Activated naive CD8-positive, alpha-beta T cell treated with anti-CD3 and anti-CD28 coated beads for 36 hours (primary cell): ENCODE results near the gene OCA2. TPM values are rescaled to one million over a fixed set of nuclear protein-coding genes. Genes with fewer than 3 reads are reported as not detected.

Experiments used
- DNase-seq: peaks from one replicate; pipeline ENCODE4 v3.0.0; 2021
- H3K27ac Mint-ChIP-seq: one replicate; pipeline ENCODE4 v1.8.0; 2022; ENCODE audit warnings: mild to moderate bottlenecking, moderate library complexity, mixed read lengths
- H3K27me3 Mint-ChIP-seq: one replicate; pipeline ENCODE4 v1.8.0; 2022; ENCODE audit warnings: mild to moderate bottlenecking, mixed read lengths
- H3K36me3 Mint-ChIP-seq: one replicate; pipeline ENCODE4 v1.8.0; 2021; ENCODE audit warnings: mild to moderate bottlenecking, mixed read lengths
- H3K4me1 Mint-ChIP-seq: one replicate; pipeline ENCODE4 v1.8.0; 2021; ENCODE audit warnings: mixed read lengths
- H3K4me3 Mint-ChIP-seq: one replicate; pipeline ENCODE4 v1.8.0; 2022; ENCODE audit warnings: mild to moderate bottlenecking, moderate library complexity, mixed read lengths
- H3K9me3 Mint-ChIP-seq: one replicate; pipeline ENCODE4 v1.8.0; 2022; ENCODE audit warnings: mixed read lengths
- total RNA-seq, 2 experiments: library from RNA; stranded (reverse); gene quantifications; one replicate each; pipeline ENCODE4 v1.2.3, GENCODE V29; 2021

Gene OCA2
- total RNA-seq, 2 experiments from 2014 or later = not detected

DNA sequence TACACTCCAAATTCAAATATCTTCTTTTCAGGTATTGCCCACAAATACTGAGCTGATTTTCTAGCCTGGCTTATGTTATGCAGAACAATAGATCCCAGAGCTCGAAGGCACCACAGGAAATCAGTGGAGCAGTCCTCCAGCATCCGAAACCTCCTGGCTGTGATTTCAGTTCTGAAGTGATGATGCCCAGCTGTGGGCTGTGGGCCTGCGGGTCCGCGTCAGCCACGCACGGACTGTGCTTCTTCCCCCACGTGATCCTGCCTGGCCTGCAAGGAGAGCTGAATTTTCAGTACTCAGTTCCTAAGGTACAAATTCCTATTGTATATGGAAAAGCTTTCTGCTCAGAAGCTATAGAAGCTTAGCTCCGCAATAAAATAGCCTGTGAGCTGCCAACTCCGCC lies 96.2 kb downstream of the OCA2 start:
- Mint-ChIP-seq H3K36me3 (no peaks in the 10 kb centered on the region), H3K4me3 (no peak overlapping the region), H3K9me3 (peaks cover 2% of the 10 kb centered on the region), H3K4me1 (no peaks in the 10 kb centered on the region), H3K27me3 (peaks cover 4% of the 10 kb centered on the region), H3K27ac (no peak overlapping the region)
- DNase-seq = no peak

DNA sequence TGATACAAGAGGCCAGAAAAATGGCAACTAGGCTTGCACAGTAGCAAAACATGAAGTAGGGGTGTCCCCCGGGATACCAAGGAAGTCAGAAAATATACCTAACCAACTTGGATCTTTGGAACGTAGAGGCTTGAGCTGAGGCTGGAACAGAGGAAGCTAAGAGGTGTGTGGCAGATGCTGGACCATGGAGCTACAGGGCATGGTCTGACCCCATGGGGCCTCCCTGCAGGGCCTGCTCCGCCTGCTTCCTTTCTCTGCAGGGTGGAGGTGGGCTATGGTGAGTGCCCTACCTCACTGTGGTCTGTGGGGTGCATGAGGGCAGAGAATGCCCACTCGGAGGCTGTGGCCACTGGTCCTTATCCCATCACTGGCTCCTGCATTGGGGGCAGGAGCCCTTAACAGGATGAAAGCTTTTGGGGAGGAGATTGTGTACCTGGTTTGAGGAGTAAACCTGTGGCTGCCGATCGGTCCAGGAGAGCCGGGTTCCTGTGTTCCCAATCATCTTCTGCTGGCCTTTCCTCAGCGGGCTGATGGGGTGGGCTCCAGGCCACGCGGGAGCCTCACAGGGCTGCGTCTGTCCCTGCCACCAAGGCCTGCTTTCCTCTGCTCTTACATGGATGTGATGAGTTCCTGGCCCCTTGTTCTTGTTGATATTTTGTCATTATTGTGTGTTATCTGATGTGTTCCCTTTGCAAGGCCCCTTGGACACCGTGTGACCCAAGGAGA lies 96.8 kb downstream of the OCA2 start:
- no peaks in the 10 kb centered on the region for H3K4me1 Mint-ChIP-seq
- DNase-seq = no peak
- no peak overlapping the region for H3K4me3 Mint-ChIP-seq
- H3K9me3 Mint-ChIP-seq = peaks cover 2% of the 10 kb centered on the region
- no peak overlapping the region for H3K27ac Mint-ChIP-seq
- no peaks in the 10 kb centered on the region for H3K36me3 Mint-ChIP-seq
- peaks cover 4% of the 10 kb centered on the region for H3K27me3 Mint-ChIP-seq

DNA sequence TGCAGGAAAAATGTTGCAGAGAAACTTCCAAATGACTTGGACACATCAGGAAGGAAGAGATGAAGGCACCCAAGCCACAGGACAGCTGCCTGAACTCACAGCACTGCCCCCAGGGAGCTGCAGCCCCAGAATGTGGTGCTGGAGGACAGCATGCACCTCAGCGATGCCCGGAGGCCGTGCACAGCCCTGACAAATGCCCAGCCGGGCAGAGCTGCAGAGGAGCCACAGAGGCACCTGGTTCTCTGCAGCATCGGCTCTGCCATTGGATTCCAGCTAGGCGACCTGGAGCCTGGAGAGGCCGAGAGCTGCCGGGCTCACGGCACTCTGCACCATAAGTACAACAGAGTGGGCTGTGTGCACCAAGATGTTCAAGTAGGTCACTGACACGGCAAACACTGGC lies 97.5 kb downstream of the OCA2 start:
- no peaks in the 10 kb centered on the region for H3K36me3 Mint-ChIP-seq
- no peak overlapping the region for H3K4me3 Mint-ChIP-seq
- H3K27me3 Mint-ChIP-seq = peaks cover 4% of the 10 kb centered on the region
- no peak overlapping the region for H3K27ac Mint-ChIP-seq
- no peak for DNase-seq
- peaks cover 6% of the 10 kb centered on the region for H3K9me3 Mint-ChIP-seq
- H3K4me1 Mint-ChIP-seq = no peaks in the 10 kb centered on the region

DNA sequence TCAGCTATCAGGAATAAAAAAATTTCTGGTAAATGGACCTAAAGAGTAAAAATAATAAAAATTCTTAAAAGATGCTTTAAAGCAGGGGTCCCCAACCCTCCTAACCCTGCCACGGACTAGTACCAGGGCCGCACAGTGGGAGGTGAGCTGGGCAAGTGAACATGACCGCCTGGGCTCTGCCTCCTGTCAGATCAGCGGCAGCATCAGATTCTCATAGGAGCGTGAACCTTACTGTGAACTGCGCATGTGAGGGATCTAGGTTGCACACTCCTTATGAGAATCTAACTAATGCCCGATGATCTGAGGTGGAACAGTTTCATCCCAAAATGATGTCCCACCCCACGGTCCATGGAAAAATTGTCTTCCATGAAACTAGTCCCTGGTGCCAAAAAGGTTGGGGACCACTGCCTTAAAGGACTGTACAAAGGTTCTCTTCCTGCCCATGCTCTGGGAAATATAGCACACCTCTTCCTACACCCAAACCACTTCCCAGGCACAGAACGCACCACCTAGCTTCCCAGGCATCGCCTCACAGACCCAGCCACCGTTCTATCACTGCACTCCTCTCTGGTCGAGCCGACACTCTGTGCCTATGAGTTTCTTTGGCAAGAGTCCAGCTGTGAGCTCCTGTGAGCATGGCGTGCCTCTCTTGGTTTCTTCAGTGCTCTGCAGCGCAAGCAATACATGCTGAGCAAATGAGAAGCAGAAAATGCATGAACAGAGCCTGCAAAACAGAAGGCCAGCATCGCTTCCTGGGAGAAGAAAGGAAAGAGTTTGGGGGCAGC lies 104.9 kb downstream of the OCA2 start:
- Mint-ChIP-seq H3K27ac (no peak overlapping the region), H3K9me3 (peaks cover 4% of the 10 kb centered on the region), H3K36me3 (no peaks in the 10 kb centered on the region), H3K4me1 (peaks cover 1% of the 10 kb centered on the region), H3K4me3 (no peak overlapping the region), H3K27me3 (peaks cover 6% of the 10 kb centered on the region)
- no peak for DNase-seq

DNA sequence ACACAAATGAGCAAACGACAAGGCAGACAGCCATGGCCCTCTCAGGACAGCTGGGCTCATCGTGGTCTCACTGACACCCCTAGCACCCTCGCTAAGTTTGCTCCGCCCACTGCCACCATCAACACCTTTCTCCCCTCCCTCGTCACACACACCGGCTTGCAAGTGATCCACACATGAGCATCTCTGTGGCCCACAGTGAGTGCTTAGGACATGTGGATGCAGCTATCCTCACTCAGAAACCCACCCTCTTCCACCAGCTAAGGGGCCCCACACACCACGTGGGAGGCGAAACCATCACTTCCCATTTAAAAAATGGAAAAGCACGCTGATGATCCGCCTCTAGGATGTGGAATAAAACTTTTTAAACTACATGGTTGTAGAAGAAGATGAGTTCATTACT lies 105.6 kb downstream of the OCA2 start:
- no peak overlapping the region for H3K4me3 Mint-ChIP-seq
- peaks cover 4% of the 10 kb centered on the region for H3K9me3 Mint-ChIP-seq
- no peak overlapping the region for H3K27ac Mint-ChIP-seq
- DNase-seq = no peak
- H3K27me3 Mint-ChIP-seq = peaks cover 6% of the 10 kb centered on the region
- no peaks in the 10 kb centered on the region for H3K36me3 Mint-ChIP-seq
- H3K4me1 Mint-ChIP-seq = peaks cover 1% of the 10 kb centered on the region

DNA sequence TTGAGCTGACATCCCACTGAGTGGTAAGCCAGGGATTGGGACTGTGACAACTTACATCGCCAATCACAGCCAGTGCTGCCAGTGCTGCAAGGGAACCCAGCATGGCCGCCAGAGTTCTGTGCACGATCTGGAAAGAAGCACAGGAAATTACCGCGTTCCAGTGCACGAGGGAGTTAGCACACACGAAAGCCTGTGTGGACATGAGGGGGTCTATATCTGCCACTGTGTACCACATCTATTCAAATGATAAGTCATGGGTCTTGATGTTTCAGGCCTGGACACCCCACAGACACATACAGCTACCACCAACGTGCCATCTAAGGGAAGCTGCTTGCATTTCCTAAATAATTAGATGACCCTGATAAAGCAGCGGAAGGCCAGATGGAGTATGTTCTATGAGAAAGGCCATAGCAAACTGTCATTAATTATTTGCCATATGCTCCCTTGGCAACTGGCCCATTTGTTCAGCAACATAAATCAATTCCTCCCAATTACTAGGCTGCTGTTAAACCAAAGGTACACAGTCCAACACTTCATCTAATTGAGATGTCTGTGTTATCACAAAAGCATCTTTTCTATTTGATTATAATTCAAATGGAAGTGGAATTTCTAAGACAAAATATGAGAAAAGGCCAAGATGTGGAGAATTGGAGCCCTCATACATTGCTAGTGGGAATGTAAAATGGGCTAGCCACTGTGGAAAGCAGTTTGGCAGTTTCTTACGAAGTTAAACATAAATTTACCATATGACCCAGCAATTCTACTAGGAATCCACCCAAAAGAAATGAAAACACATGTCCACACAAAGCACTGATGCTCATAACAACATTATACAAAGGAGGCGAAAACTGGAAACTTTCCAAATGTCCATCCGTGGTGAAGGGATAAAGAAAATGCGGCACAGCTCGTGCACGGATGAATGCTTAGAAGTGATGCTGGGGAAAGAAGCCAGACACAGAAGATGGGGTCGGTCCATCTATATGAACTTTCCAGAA lies 108.3 kb downstream of the OCA2 start:
- no peak overlapping the region for H3K4me3 Mint-ChIP-seq
- no peak for DNase-seq
- peaks cover 6% of the 10 kb centered on the region for H3K27me3 Mint-ChIP-seq
- no peaks in the 10 kb centered on the region for H3K9me3 Mint-ChIP-seq
- H3K36me3 Mint-ChIP-seq = no peaks in the 10 kb centered on the region
- peaks cover 1% of the 10 kb centered on the region for H3K4me1 Mint-ChIP-seq
- H3K27ac Mint-ChIP-seq = no peak overlapping the region

DNA sequence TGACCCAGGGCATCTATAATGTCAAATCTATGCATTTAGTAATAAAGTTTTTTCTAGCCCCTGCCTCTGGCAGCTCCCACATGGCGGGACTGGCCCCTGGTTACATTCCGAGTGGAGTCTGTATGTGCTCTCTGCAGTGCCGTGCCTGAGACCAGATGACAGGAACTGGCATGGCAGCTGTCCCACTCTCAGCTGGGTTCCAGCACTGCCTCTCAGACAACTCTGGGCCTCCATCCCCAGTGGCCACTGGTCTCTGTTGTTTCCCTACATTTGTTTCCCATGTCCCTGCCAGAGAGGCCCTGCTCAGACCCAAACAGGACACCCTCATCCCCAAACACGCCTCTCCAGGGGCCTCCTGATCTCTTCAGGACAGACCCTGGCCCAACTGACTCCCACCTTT lies 109.3 kb downstream of the OCA2 start:
- no peak overlapping the region for H3K4me3 Mint-ChIP-seq
- peaks cover 1% of the 10 kb centered on the region for H3K4me1 Mint-ChIP-seq
- no peaks in the 10 kb centered on the region for H3K36me3 Mint-ChIP-seq
- H3K27me3 Mint-ChIP-seq = peaks cover 6% of the 10 kb centered on the region
- no peak for DNase-seq
- no peak overlapping the region for H3K27ac Mint-ChIP-seq
- H3K9me3 Mint-ChIP-seq = no peaks in the 10 kb centered on the region

DNA sequence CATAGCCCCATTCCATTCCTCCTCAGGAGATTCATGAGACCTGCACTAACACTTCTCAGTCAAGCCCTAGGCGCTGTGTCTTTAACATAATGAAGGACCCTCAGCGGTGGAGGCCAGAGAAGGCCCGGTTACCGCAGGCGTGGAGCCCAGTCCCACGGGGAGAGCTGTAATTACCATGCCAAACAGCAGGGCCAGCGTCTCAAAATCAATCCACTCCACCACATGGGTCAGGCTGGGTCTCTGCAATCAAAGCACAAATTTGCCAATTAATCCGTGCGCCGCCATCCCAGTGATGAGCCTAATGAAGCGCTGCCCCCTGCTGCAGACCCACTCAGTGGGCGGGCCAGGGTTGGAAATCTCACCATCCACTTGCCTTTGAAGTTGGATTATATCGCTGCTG lies 109.7 kb downstream of the OCA2 start:
- Mint-ChIP-seq H3K4me1 (peaks cover 1% of the 10 kb centered on the region), H3K36me3 (no peaks in the 10 kb centered on the region), H3K27ac (no peak overlapping the region), H3K4me3 (no peak overlapping the region), H3K27me3 (peaks cover 6% of the 10 kb centered on the region), H3K9me3 (no peaks in the 10 kb centered on the region)
- DNase-seq = no peak

DNA sequence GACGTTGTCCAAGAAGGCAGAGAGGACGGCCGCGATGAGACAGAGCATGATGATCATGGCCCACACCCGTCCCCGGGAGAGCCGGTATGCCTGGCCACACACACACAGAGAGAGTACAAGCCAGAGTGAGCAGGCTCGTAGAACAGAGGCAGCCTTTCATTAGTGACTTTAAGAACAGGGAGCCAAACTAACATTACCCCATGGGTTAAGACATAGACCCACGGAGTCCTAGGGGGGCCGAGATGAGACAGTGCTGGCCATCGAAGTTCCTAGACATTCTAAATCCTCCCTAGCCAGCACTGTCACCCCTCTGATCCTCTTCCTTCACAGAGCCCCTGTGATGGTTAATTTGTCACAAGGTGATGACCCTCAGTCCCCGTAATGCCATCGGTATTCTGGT lies 114.0 kb downstream of the OCA2 start:
- H3K27ac Mint-ChIP-seq = no peak overlapping the region

DNA sequence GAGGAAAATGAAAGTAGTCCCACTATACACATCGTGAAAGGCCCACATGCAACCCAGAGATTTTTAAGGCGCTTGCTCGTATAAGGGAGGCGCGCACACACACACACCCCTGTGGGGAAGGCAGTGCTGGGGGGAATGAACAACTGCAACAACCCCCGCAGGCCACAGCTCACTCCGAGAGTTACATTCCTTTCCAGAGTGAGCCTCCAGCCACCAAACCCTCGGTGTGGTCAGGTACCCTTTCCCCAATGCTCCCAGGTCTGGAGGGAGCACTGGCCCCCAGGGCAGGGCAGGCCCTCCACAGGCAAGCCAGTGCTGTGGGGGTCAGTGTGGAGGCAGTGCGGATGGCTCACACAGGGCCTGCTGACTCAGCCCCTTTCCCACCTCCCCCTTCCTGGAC lies 115.6 kb downstream of the OCA2 start:
- Mint-ChIP-seq H3K36me3 (no peaks in the 10 kb centered on the region), H3K9me3 (no peaks in the 10 kb centered on the region), H3K4me1 (no peaks in the 10 kb centered on the region), H3K27ac (no peak overlapping the region), H3K4me3 (no peak overlapping the region), H3K27me3 (no peaks in the 10 kb centered on the region)
- no peak for DNase-seq

More for the DNA sequence above, 114.0 kb downstream of the OCA2 start:
- H3K4me1 Mint-ChIP-seq = no peaks in the 10 kb centered on the region
- H3K27me3 Mint-ChIP-seq = peaks cover 2% of the 10 kb centered on the region
- DNase-seq = no peak
- no peaks in the 10 kb centered on the region for H3K9me3 Mint-ChIP-seq
- no peaks in the 10 kb centered on the region for H3K36me3 Mint-ChIP-seq
- no peak overlapping the region for H3K4me3 Mint-ChIP-seq

DNA sequence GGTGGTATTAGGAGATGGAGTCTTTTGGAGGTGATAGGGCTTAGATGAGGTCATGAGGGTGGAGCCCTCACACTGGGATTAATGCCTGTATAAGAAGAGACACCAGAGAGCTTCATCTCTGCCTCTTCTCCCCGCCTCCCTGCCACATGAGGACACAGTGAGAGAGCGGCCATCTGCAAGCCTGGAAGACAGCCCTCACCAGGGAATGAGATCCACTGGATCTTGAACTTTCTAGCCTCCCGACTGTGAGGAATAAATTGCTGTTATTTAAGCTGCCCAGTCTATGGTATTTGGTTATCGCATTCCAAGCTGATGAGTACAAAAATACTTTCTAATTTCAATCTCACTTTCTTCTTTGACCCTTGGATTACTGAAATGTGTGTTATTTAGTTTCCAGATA lies 121.4 kb downstream of the OCA2 start:
- Mint-ChIP-seq H3K9me3 (no peaks in the 10 kb centered on the region), H3K4me3 (no peak overlapping the region), H3K27ac (no peak overlapping the region), H3K36me3 (no peaks in the 10 kb centered on the region), H3K27me3 (no peaks in the 10 kb centered on the region), H3K4me1 (no peaks in the 10 kb centered on the region)
- DNase-seq = no peak

DNA sequence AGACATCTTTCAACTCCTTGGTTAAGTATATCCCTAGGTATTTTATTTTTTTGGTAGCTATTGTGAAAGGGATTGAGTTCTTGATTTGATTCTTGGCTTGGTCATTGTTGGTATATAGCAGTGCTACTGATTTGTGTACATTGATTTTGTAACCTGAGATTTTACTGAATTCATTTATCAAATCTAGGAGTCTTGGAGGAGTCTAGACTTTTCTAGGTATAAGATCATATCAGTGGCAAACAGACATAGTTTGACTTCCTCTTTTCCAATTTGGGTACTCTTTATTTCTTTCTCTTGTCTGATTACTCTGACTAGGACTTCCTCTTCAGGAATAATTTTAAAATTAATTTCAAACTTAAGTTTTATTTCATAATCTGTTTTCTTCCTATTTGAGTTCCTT lies 125.2 kb downstream of the OCA2 start:
- peaks cover 1% of the 10 kb centered on the region for H3K9me3 Mint-ChIP-seq
- no peak overlapping the region for H3K4me3 Mint-ChIP-seq
- H3K27me3 Mint-ChIP-seq = no peaks in the 10 kb centered on the region
- H3K36me3 Mint-ChIP-seq = no peaks in the 10 kb centered on the region
- DNase-seq = no peak
- no peak overlapping the region for H3K27ac Mint-ChIP-seq
- no peaks in the 10 kb centered on the region for H3K4me1 Mint-ChIP-seq

DNA sequence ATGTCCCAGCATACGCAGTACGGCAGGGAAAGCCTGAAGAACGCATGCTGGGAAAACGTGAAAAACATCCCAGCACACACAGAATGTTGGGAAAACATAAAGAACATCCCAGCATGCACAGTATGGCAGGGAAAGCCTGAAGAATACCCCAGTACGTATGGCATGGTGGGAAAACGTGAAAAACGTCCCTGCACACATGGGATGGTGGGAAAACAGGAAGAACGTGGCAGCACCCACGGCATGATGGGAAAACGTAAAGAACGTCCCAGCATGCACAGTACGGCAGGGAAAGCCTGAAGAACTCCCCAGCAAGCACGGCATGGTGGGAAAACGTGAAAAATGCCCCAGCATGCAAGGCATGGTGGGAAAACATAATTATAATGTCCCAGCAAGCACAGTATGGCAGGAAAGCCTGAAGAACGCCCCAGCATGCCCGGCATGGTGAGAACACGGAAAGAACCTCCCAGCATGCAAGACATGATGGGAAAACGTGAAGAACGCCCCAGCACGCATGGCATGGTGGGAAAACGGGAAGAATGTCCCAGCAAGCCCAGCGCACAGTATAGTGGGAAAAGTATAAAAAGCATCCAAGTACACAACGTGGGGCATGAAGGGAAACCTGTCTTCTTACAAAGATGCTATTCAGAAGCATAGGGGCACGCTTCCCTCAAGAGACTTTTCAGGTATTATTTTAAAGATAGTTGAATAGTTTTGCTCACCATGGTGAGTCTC lies 128.3 kb downstream of the OCA2 start:
- H3K27ac Mint-ChIP-seq = no peak overlapping the region
- no peak overlapping the region for H3K4me3 Mint-ChIP-seq
- DNase-seq = no peak
- peaks cover 1% of the 10 kb centered on the region for H3K9me3 Mint-ChIP-seq
- no peaks in the 10 kb centered on the region for H3K27me3 Mint-ChIP-seq
- H3K4me1 Mint-ChIP-seq = no peaks in the 10 kb centered on the region
- no peaks in the 10 kb centered on the region for H3K36me3 Mint-ChIP-seq

DNA sequence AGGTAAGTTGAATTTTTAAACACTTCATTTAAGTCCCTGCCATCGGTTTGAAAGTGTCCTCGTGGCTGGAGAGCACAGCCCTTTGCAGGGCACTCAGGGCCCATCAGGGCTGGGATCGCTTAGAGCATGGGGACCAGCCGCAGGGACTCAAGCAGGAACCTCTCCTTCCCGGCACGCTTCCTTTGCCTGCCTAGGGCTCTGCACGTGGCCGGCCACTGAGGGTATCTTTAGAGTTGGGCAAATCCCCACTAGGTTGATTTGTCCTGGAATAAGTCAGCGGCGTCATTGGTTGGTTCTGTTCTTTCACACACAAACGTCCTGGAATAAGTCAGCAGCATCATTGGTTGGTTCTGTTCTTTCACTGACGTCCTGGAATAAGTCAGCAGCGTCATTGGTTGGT lies 131.6 kb downstream of the OCA2 start:
- Mint-ChIP-seq H3K4me3 (no peak overlapping the region), H3K36me3 (no peaks in the 10 kb centered on the region), H3K27me3 (no peaks in the 10 kb centered on the region), H3K4me1 (no peaks in the 10 kb centered on the region), H3K9me3 (peaks cover 1% of the 10 kb centered on the region), H3K27ac (no peak overlapping the region)
- no peak for DNase-seq
